ENCODE measurements around the gene C15orf61.

Gene C15orf61

GRCh38 chr15:67515090-67515489 lies 5.8 kb upstream of the C15orf61 start:
- no peak for DNase-seq

GRCh38 chr15:67515557-67515956 lies 5.4 kb upstream of the C15orf61 start:
- no peak for DNase-seq

GRCh38 chr15:67520321-67521028 lies 456 bp upstream of the C15orf61 start:
- peak; percentile 53 for DNase-seq

- DNase-seq = peak; percentile 27
Measured at GRCh38 chr15:67521783-67522568, 1.0 kb downstream of the C15orf61 start.

GRCh38 chr15:67523330-67523729 lies 2.4 kb downstream of the C15orf61 start:
- DNase-seq = no peak

- DNase-seq = no peak
Measured at GRCh38 chr15:67524235-67524634, 3.3 kb downstream of the C15orf61 start.

DNA sequence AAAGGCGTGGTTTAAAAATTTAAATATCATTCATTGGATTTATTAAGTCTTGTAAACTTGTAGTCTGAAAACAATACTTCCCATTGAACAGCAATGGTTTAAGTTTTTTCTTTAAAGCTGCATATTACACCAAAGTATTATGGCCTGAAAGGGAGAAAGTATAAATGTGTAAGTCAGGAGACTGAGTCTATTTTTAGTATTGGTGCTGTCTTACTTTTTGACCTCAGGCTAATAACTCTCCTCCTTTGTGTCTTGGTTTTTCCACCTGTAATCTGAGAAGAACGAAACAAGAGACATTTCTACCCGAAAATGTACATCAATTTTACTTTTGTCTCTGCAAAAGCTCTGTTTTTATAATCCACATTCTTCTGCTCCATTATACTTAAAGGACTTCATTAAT lies 7.6 kb downstream of the C15orf61 start:
- DNase-seq = no peak

- DNase-seq = peak; percentile 25
Measured at GRCh38 chr15:67531379-67531914, 10.5 kb downstream of the C15orf61 start.

DNA sequence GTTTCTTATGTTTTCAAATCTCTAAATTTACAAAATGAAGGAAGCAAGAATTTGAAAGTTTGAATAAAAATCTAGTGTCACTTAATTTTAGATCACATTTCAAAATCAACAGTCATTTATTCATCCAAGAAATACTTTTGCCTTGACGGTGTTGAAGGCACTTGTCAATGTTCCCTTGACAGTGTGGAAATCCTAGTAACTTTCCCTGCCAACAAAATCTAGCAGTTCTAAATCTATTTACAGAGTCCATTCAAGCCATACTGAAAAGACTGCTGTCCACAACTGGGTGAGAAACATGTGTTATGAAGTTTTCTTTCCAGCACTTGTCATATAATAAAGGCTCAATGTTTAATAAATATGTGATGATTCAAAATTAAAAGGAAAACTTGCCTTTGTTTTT lies 12.9 kb downstream of the C15orf61 start:
- no peak for DNase-seq

GRCh38 chr15:67534360-67534759 lies 13.4 kb downstream of the C15orf61 start:
- DNase-seq = no peak

GRCh38 chr15:67537771-67538170 lies 16.8 kb downstream of the C15orf61 start:
- no peak for DNase-seq

DNA sequence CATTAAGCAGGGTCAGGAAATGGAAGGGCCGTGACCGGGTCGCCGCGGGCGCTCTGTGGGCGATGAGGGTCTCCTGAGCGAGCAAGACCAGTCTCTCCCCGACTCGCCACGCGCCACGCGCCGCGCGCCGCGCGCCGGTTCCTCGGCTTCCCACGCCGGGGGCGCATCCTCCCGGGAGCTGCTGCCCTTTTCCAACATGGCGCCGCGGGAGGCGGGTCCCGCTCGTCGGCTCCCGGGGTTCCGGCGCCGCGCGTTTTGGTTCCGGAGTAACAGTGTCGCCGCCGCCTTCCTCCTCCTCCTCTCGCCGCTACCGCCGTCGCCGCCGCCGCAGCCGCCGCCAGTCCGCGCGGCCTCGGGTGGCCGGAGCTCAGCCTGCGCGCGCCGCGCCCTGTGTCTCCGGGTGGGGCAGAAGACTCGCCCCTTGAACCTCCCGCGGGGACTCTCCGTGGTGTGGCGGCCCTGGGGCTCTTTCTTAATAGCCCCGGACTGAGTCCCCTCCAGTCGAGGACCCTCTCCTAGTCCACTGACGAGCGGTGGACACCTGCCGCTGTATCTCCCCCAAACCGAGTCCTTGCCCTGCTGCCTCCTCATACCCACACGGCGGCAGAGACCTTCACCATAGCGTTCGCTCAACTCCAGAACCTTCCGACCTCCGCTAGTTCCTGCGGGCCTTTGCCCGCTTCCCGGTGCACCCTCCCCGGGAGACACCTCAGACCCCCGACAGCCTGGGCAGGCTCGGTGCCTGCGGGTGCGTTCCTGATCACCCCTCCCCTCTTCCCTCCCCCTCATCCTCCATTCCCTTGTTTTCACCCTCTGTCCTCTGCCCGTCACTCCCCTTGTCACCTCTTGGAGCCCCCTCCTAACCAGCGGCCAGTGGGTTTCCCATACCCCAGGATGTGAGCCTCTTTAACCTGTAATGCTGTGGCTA lies 21.8 kb downstream of the C15orf61 start, which contains the start of gene MAP2K5:
Gene MAP2K5 (plus strand): TSS at position 284 of the 928 bp plus-strand sequence. CDS start 633 bp downstream, at position 917.
- DNase-seq = peak; percentile 77

DNA sequence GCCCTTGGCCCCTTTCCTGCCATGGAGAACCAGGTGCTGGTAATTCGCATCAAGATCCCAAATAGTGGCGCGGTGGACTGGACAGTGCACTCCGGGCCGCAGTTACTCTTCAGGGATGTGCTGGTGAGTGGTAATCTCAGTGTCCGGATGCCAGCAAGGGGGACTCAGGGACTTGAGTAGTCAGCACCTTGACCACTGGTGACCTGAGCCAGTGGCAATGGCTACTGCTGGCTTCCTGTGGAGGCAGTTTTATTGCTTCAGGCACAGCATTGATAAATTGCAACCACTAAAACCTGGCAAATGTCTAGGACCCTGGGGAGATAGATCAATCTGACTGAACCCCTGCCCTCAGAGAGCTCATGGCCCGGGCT lies 22.4 kb downstream of the C15orf61 start:
- DNase-seq = no peak

- DNase-seq = no peak
Measured at GRCh38 chr15:67544475-67544874, 23.5 kb downstream of the C15orf61 start.

GRCh38 chr15:67545864-67546263 lies 24.9 kb downstream of the C15orf61 start:
- DNase-seq = no peak

DNA sequence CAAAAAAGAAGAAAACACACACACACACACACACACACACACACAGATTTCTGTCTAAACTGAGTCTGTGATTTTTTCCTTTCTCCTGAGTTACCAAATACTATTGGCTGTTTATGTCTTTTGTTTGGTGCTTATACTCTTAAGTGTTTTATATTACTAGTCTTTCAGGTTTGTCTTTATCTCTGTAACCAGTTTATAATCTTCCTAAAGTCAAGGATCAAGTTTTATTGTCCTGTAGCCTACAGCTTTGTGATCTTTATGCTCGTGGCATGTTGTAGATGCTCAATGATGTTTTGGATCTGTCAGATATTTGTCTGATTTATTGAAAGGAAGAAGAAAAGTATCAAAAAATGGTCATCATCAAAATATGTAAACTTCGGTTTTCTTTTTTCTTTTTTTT lies 26.1 kb downstream of the C15orf61 start:
- no peak for DNase-seq

DNA sequence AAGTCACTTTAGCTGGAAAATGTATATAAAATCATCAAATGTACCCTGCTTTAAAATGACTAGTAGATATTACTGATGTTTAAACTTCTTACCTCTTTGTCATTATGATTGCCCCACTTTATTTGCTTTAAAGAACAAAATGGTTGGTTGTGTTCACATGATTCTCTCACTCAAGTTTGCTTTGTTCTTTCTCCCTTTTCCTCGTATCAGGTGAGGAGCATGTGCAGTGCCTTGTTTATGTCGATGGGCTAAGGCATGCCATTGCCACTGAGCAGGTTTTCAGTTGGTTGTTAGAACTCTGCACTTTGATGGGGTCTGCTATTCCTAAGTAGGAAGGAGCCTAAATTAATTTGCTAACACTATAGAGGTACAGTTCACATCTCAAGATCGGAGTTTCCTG lies 26.9 kb downstream of the C15orf61 start:
- DNase-seq = no peak

GRCh38 chr15:67548236-67548852 lies 27.4 kb downstream of the C15orf61 start:
- DNase-seq = no peak

- no peak for DNase-seq
Measured at GRCh38 chr15:67548862-67549651, 28.1 kb downstream of the C15orf61 start.

DNA sequence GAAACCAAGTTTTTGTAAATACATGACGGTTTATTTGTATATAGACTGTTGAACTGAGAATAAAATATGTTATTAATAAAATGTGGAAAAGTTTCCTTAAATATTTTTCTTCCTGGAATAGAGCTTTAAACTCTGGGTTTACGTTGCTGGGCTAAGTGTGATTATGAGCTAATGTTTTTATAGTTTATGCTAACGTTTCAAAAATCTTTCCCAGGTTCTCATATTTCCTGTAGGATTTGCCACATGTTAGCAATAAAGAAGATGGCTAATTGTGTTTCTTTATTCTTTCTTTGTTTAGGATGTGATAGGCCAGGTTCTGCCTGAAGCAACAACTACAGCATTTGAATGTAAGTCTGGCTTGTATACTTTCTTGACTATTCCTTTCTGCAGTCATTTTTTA lies 28.8 kb downstream of the C15orf61 start:
- no peak for DNase-seq

GRCh38 chr15:67550522-67550921 lies 29.6 kb downstream of the C15orf61 start:
- DNase-seq = peak; percentile 57

Measured in inflammatory macrophage treated with lipopolysaccharide for 4 hours (primary cell).